Chondrocyte (in vitro differentiated cells): ENCODE data around the gene TEAD1. TPM values are rescaled to one million over a fixed set of nuclear protein-coding genes. Genes with fewer than 3 reads are reported as not detected.

Source experiments
- DNase-seq: peaks from one replicate; pipeline ENCODE4 v3.0.0; 2021; ENCODE audit warnings: mixed read lengths, low spot score
- H3K27ac Mint-ChIP-seq: one replicate; pipeline ENCODE4 v1.8.0; 2021; ENCODE audit warnings: mild to moderate bottlenecking, moderate library complexity, mixed read lengths; ENCODE audit not compliant: unreplicated experiment
- H3K27me3 Mint-ChIP-seq: 2 replicates; pipeline ENCODE4 v1.8.0; 2021; ENCODE audit warnings: low read depth, mixed read lengths
- H3K36me3 Mint-ChIP-seq: 2 replicates; pipeline ENCODE4 v1.8.0; 2021; ENCODE audit warnings: low read depth, mixed read lengths
- H3K4me1 Mint-ChIP-seq: 2 replicates; pipeline ENCODE4 v1.8.0; 2021; ENCODE audit warnings: low read depth, mild to moderate bottlenecking, mixed read lengths
- H3K4me3 Mint-ChIP-seq: one replicate; pipeline ENCODE4 v1.8.0; 2021; ENCODE audit warnings: mild to moderate bottlenecking, moderate library complexity, mixed read lengths; ENCODE audit not compliant: unreplicated experiment
- H3K9me3 Mint-ChIP-seq: 2 replicates; pipeline ENCODE4 v1.8.0; 2021; ENCODE audit warnings: low read depth, mixed read lengths
- CTCF ChIP-seq: fragments of 200-600 bp; sonication (generic); IDR thresholded peaks from 2 replicates; pipeline ENCODE4 v1.5.0; 2021; ENCODE audit warnings: antibody characterized with exemption, mild to moderate bottlenecking, moderate library complexity
- total RNA-seq: library from RNA; stranded (reverse); gene quantifications from 3 replicates; pipeline ENCODE4 v1.2.1, GENCODE V29; 2021

The TEAD1 gene
- total RNA-seq, 1 donor from 2014 or later: 137 TPM

- no peak overlapping the region for H3K27ac Mint-ChIP-seq
- peaks cover 3% of the 10 kb centered on the region for H3K9me3 Mint-ChIP-seq
- H3K4me3 Mint-ChIP-seq: no peak overlapping the region
- H3K4me1 Mint-ChIP-seq: no peaks in the 10 kb centered on the region
- H3K36me3 Mint-ChIP-seq: peaks cover 32% of the 10 kb centered on the region
- no peaks in the 10 kb centered on the region for H3K27me3 Mint-ChIP-seq
- TF ChIP-seq CTCF: no peak
- DNase-seq: no peak
Measured at GRCh38 chr11:12941671-12942070, 267.4 kb downstream of the TEAD1 start.

GRCh38 chr11:12942157-12942556 is 267.9 kb downstream of the TEAD1 start:
- H3K36me3 Mint-ChIP-seq: peaks cover 31% of the 10 kb centered on the region
- no peak overlapping the region for H3K27ac Mint-ChIP-seq
- peaks cover 3% of the 10 kb centered on the region for H3K9me3 Mint-ChIP-seq
- H3K4me3 Mint-ChIP-seq: no peak overlapping the region
- TF ChIP-seq CTCF: no peak
- H3K4me1 Mint-ChIP-seq: no peaks in the 10 kb centered on the region
- H3K27me3 Mint-ChIP-seq: no peaks in the 10 kb centered on the region
- DNase-seq: no peak

- Mint-ChIP-seq H3K9me3 (peaks cover 5% of the 10 kb centered on the region), H3K36me3 (peaks cover 30% of the 10 kb centered on the region)
Measured at GRCh38 chr11:12943311-12943710, 269.1 kb downstream of the TEAD1 start.

GRCh38 chr11:12944889-12945288 is 270.7 kb downstream of the TEAD1 start:
- H3K36me3 Mint-ChIP-seq: peaks cover 20% of the 10 kb centered on the region
- no peak for TF ChIP-seq CTCF
- no peak overlapping the region for H3K27ac Mint-ChIP-seq
- no peaks in the 10 kb centered on the region for H3K4me1 Mint-ChIP-seq
- no peak overlapping the region for H3K4me3 Mint-ChIP-seq
- no peak for DNase-seq
- peaks cover 8% of the 10 kb centered on the region for H3K9me3 Mint-ChIP-seq
- H3K27me3 Mint-ChIP-seq: no peaks in the 10 kb centered on the region

More at GRCh38 chr11:12943311-12943710, 269.1 kb downstream of the TEAD1 start:
- H3K27ac Mint-ChIP-seq: no peak overlapping the region
- TF ChIP-seq CTCF: no peak
- H3K4me1 Mint-ChIP-seq: no peaks in the 10 kb centered on the region
- DNase-seq: no peak
- H3K4me3 Mint-ChIP-seq: no peak overlapping the region
- no peaks in the 10 kb centered on the region for H3K27me3 Mint-ChIP-seq

GRCh38 chr11:12949453-12949852 is 275.2 kb downstream of the TEAD1 start:
- Mint-ChIP-seq H3K4me1 (no peaks in the 10 kb centered on the region), H3K27me3 (no peaks in the 10 kb centered on the region), H3K9me3 (peaks cover 47% of the 10 kb centered on the region), H3K27ac (no peak overlapping the region), H3K36me3 (peaks cover 13% of the 10 kb centered on the region), H3K4me3 (no peak overlapping the region)
- DNase-seq: no peak
- no peak for TF ChIP-seq CTCF
